H1 (cell line): ENCODE data around the gene SAFB2. TPM values are rescaled to one million over a fixed set of nuclear protein-coding genes. Genes with fewer than 3 reads are reported as not detected.

ENCODE experiments used
- BCL11A ChIP-seq, 2 experiments: IDR thresholded peaks; one replicate each; pipeline ENCODE4 v1.6.1; 2011; ENCODE audit warnings: low read depth in 2 of 2, low read length in 2 of 2, mild to moderate bottlenecking in 2 of 2
- CBX5 ChIP-seq: fragments of 300-800, 300-1000 bp; sonication (generic); IDR thresholded peaks from 2 replicates; pipeline ENCODE4 v1.7.1; 2016; ENCODE audit warnings: antibody characterized with exemption, low read length, low read depth
- CHD7 ChIP-seq: fragments of 300-600 bp; sonication (generic); IDR thresholded peaks from 2 replicates; pipeline ENCODE4 v1.7.1; 2012; ENCODE audit warnings: low read length, moderate library complexity, mild to moderate bottlenecking, inconsistent platforms; ENCODE audit not compliant: insufficient replicate concordance
- FOSL1 ChIP-seq: IDR thresholded peaks from 2 replicates; pipeline ENCODE4 v1.6.1; 2011; ENCODE audit warnings: mild to moderate bottlenecking, low read depth, low read length, moderate library complexity; ENCODE audit not compliant: insufficient read depth
- NRF1 ChIP-seq: IDR thresholded peaks from 2 replicates; pipeline ENCODE4 v1.6.1; 2011; ENCODE audit warnings: mild to moderate bottlenecking, low read depth, low read length, improper control_type of control experiment
- RAD21 ChIP-seq, 2 experiments: IDR thresholded peaks in 1 of 2; conservative IDR thresholded peaks in 1 of 2; 2 replicates each; pipeline ENCODE4 v1.6.1; 2011; ENCODE audit warnings: low read depth in 2 of 2, low read length in 2 of 2, improper control_type of control experiment in 1 of 2, inconsistent platforms in 1 of 2, mild to moderate bottlenecking in 1 of 2, moderate library complexity in 1 of 2
- SP2 ChIP-seq: IDR thresholded peaks from 2 replicates; pipeline ENCODE4 v1.6.1; 2012; ENCODE audit warnings: mild to moderate bottlenecking, low read length, inconsistent platforms
- TAF1 ChIP-seq: IDR thresholded peaks from 2 replicates; pipeline ENCODE4 v1.6.1; 2011; ENCODE audit warnings: mild to moderate bottlenecking, low read depth, low read length
- TAF7 ChIP-seq: optimal IDR thresholded peaks from 2 replicates; pipeline ENCODE3; 2011; ENCODE audit warnings: low read depth, mild to moderate bottlenecking, inconsistent platforms, low read length, moderate library complexity, borderline replicate concordance
- TEAD4 ChIP-seq: IDR thresholded peaks from 2 replicates; pipeline ENCODE4 v1.6.1; 2012; ENCODE audit warnings: low read depth, low read length, inconsistent platforms, mixed read lengths
- polyA plus RNA-seq, 7 experiments: library from polyadenylated mRNA; depleted of rRNA in 3 of 7; stranded (reverse) in 5 of 7; unstranded in 2 of 7; fragments of >200 nt in 5 of 7; fragments of 200-250 nt in 2 of 7; gene quantifications; 1 replicate in 5 of 7; 2 replicates in 1 of 7; 4 replicates in 1 of 7; pipeline versions ENCODE4 v1.2.1 to v1.2.3, GENCODE V29; 2011 to 2013; ENCODE audit warnings: missing spikeins in 2 of 7, mixed read lengths in 2 of 7
- total RNA-seq: library from RNA; stranded (reverse); fragmentation: NEBNext Ultra II Directional; extraction: Animal tissue kit (Norgen Biotek cat#: 25700); gene quantifications from 2 replicates; pipeline ENCODE4 v1.2.1, GENCODE V29; 2021

Gene SAFB2
- total and polyA plus RNA-seq, 2 of the 8 experiments (the other 6 are each of a cell fraction or from before 2014, with no cell fraction given) = 14.8 to 63.8 TPM

GRCh38 chr19:5655412-5655811, 32.8 kb upstream of the SAFB2 start (continued):
- no peak for TF ChIP-seq CHD7
- no peak for TF ChIP-seq BCL11A (IDR thresholded peaks at IDR 0.05; ENCODE audit: low read depth in 2 of 2, low read length in 2 of 2)
- TF ChIP-seq NRF1 = no peak
- no peak for TF ChIP-seq CBX5
- no peak for TF ChIP-seq FOSL1
- no peak for TF ChIP-seq TEAD4
- no peak for TF ChIP-seq TAF7
- TF ChIP-seq SP2 = no peak
- no peak for TF ChIP-seq RAD21 (IDR thresholded peaks at IDR 0.05 in 1 of 2, conservative IDR thresholded peaks at IDR 0.05 in 1 of 2; ENCODE audit: low read depth in 2 of 2, low read length in 2 of 2)
- TF ChIP-seq TAF1 = no peak
